GM21367 (cell line): Measurements from ENCODE around the gene MMD.
"Not testable (repeated sequence)": the region's sequence is repeated elsewhere in the genome, so short reads cannot be mapped to it uniquely, and the experiment has no call there.

ENCODE experiments used
- ATAC-seq: cut with Tn5 transposase; IDR thresholded peaks from one replicate; pipeline ENCODE4 v1.9.1; 2021; ENCODE audit not compliant: unreplicated experiment

MMD gene, protein sequence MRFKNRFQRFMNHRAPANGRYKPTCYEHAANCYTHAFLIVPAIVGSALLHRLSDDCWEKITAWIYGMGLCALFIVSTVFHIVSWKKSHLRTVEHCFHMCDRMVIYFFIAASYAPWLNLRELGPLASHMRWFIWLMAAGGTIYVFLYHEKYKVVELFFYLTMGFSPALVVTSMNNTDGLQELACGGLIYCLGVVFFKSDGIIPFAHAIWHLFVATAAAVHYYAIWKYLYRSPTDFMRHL

DNA sequence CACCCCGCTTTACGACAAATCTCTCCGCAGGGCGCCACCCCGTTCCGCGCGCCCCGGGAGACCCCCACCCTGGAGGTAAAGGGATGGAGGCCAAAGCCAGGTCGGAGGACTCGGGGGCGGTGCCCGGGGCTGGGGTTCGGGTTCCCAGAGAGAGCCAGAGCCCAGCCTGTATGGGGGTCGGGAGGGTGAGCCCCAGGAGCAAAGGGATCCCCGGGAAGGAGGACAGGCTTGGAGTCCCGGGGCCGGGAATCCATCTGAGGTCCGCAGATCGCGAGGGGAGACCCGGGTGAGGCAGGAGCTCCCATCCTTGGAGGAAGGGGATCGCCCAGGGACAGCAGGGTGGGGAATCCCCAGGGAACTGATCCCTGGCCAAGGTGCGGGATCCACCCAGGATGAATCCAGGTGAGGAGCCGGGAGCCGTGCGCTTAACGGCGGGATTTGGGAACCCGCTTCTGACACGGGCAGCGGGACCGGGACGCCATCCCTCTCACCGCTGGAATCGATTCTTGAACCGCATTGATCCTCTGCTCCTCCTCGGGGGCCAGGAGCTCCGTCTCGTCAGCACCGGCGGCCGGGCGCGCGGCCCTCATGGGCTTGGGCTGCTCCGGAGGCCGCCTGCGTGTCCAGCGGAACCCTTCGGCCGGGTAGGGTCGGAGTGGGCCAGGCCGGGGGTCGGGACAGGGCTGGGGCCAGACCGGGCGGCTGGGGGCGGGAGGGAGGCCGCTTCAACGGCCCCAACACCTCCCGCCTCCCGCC, at the start of gene MMD:
MMD (minus strand) TSS at position 657 of the 756 bp plus-strand sequence; CDS start at position 517, 140 bp downstream.
- ATAC-seq, result peak; percentile 1

DNA sequence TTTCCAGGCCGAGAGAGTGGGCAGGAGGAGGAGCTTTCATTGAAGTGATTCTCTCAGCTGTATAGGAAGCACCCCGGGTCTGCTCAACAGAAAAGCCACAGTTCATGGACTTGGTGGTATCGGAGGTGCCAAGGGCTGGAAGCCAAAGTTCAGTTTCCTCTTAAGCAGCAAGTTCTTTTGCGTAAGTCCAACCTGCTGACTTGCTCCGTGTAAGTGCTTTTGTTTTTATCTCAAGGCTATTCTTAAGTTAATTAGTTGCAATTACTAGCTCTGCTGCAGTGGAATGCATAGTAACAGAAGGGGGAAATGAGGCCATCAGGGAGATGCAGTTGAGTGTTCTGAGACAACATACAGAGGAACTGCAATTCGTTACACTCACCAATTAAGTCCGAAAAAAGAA, 45.0 kb upstream of the MMD start:
- ATAC-seq, result no peak

DNA sequence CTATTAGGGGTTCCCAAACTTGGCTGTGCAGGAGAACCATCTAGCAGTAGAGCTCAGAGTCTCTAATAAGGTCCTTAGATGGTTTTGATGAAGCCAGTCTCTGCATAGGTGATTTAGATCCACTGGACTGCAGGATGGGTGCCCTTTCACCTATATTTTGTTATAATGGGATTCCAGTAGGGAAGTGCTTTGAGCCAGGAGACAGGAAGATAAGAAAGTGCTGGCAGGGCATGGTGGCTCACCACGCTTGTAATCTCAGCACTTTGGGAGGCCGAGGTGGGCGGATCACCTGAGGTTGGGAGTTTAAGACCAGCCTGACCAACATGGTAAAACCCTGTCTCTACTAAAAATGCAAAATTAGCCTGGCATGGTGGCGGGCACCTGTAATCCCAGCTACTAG, 44.1 kb upstream of the MMD start:
- not testable (repeated sequence) for ATAC-seq

DNA sequence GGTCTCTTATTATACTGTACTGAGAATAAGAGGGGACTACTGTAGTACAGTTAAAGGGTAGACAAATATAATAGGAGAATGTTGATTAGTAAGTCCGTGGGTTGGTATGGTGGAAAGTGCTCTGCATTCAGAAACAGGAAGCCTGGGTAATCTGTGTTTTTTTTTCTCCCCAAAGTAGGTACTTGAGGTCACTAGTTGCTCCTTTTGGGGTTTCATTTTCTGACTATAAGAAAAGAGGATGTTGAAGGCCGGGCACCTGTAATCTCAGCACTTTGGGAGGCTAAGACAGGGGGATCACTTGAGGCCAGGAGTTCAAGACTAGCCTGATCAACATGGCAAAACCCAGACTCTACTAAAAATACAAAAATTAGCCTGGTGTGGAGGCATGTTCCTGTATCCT, 42.0 kb upstream of the MMD start:
- peak; percentile 76 for ATAC-seq

DNA sequence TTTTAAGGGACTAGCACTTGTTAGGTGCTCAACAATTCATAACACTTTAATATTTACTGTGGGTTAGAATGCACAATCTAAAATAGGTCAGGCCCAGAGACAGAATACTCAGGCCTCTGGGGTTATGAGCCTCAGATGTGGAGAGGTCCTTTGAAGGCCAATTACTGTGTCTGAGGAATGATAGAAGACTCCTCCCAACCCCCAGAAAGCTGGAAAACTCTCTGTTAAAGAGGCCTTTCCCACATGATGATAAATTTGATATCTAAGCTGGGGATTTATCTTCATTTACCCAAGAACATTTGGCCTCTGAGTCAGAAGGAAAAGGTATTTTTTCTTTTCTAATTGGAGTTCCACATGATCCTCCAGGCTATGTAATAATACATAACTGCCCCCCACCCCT, 41.1 kb upstream of the MMD start:
- no peak for ATAC-seq

DNA sequence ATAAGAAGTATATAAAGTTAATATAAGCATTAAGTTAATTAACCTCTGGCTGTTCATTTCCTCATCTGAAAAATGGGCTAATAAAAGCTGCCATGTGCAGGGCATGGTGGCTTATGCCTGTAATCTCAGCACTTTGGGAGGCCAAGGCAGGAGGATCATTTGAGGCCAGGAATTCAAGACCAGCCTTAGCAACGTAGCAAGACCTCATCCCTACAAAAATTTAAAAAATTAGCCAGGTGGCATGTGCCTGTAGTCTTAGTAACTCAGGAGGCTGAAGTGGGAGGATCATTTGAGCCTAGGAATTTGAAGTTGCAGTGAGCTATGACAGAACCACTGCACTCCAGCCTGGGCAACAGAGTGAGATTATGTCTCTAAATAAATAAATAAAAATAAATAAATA, 40.6 kb upstream of the MMD start:
- ATAC-seq, result no peak

DNA sequence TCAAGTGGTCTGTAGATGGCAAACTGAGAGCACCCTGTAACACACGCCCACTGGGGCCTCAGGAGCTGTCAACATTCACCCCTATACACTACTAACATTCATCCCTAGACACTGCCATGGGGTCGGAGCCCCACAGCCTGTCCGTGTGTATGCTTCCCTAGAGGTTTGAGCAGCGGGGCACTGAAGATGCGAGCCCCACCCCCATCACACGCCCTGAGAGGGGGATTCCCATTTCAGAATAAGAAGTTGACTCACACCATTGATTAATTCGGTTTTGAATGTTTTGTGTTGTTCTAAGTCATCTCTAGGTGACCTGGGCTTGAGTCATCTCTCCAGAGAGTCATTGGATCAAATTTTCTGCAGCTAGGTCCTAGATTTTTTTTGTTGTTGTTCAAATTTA, 37.3 kb upstream of the MMD start:
- ATAC-seq, result no peak

DNA sequence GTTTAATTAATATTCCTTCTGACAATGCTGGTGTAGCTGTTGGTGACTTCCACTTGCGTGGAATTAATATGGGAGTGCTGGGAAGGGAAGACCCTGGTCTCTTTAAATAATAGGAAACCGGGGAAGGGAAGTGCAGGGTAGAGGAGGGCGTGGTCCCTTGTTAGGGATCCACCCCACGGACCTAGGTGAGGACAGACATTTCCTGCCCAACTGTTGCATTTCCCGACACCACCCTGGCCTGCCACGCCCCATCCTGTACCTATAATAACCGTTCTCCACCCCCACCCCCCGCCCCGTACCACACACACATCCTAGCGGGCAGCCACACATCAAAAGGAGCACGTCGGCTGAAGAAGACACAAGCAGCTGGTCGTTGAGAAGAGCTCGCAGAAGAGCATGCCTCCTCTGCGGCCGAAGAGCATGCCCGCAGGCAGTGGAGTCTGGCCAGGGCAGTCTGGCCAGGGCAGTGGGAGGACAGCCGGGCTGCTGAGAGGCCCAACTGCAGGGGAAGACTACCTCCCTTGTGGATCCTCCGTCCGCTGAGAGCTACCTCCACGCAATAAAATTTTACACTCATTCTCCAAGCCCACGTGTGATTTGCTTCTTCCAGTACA, 36.8 kb upstream of the MMD start:
- ATAC-seq, result no peak

DNA sequence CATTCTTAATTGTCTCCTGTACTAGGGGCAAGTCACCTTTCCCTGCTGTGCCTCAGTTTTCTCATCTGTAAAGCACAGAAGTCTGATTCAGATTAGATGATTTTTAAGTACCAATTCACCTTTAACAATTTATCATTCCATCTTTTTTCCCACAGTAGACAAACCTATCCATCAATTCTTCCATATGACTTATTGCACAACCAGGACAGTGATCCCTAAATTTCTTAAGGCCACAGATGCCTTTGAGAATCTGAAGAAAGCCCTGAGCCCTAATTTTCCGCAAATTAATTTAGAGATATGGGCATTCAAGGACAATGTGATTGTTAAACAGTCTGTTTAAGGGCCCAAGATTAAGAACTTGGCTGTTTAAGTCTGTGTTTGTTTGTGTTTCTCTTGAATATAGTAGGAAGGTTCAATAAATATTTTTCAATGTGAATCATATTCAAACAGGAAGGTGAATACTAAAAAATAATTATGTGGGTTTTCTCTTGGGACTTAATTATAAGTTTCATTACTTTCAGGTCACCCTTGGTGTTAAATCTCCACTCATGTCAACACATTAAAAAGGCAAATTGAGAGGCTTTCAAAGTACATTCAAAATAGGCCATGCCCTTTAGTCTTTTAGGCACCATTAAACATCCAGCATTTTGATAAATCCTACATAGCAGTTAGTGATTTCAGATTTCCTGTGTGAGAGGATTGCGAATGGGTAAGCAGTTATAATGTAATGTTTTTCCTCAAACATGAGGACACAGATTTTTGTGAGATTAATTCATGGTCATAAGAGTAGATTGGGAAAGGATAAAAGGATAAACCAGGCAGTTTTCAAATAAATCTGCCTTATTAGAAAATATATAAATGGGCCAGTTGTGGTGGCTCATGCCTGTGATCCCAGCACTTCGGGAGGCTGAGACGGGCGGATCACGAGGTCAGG, 34.9 kb upstream of the MMD start:
- ATAC-seq, result no peak

DNA sequence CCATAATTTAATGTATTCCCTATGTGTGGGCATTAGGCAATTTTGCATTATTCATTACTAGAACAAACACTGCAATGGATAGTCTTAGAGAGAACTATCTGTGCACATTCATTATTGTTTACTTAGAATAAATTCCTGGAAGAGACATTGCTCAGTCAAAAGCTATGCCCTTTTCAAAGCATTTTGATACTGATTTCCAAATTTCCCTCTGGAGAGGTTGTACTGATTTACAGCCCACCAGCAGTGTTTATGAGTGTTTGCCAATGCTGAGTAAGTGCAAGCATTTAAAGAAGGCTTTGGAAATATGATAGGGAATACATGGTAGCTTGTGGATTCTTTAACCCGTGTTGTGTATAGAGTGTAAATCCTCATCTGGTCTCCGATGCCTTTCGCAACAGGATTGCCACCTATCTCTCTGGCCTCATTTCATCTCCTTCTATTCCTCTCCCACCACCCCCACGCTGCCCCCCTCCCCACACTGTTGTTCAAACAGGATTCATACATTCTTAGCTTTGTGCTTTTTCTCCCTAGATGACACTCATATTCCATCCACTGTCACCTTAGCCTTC, 33.4 kb upstream of the MMD start:
- no peak for ATAC-seq

DNA sequence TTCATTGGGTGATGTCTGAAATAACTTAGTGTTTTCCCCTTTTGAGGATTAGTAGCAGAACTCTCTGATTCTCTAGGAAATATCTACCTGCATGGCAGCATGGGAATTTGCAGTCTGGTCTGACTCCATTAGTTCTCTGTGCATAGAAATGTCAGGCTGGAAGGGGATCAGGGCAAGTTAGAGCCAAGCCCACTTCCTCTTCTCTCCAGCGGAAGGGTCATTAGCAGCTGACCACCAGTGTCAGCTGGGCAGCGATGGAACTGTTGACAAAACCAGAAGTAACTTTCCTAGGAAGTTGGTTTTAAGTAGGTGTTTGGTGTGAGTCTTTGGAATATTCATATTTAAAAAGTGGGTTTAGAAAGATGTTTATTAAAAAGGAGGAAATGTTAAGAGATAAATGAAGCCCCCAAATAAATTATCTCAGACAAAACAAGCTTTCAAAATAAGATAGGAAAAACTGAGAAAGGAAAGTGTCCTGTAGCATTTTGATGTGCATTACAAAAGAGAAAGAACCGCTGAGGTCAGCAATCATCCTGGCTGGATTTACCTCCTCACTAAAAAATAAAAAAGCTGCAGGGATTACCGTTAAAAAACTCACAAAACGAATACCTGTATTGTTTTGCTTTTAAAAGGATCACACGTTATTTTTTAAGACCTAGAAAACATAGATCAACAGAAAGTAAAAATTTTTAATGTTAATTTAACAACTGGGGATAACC, 32.4 kb upstream of the MMD start:
- ATAC-seq, result no peak

DNA sequence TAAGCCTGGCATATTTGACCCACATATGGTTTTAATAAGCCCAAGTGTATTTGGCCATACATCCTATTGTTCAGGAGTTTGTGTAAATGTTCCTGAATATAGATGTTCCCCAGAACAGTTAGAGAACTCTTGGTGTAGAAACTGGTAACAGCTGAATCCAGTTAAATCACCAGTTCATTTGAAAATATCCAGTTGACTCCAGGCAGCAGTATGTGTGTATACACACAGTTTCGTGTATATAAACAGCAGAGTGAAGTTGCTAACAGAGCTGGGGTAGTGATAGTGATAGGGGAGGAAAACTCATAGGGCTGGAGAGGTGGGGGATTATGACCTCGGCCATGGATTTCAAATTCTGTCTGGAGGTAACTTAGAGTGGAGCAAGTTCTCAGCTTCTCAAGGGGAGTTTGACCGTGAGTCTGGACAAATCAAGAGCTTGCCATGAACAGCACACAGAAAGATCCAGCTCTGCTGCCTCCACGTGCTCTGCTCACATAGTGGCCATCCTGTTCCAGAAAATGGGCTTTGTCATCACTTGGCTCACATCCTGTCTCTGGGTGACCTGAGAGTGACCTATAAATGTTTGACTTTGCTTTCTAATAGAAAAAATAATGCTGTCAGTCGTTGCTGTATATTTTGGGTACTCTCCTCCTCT, 30.6 kb upstream of the MMD start:
- ATAC-seq, result no peak

DNA sequence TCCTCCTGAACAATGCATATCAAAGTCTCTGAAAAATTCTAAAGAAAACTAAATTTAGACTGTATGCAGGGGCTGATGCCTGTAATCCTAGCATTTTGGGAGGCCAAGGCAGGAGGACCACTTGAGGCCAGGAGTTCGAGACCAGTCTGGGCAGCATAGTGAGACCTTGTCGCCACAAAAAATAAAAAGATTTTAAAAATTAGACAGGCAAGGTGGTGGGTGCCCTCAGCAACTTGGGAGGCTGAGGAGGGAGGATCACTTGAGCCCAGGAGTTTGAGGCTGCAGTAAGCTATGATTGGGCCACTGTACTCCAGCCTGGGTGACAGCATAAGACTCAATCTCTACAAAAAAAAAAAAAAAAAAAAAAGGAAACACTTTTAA, 30.1 kb upstream of the MMD start:
- no peak for ATAC-seq

DNA sequence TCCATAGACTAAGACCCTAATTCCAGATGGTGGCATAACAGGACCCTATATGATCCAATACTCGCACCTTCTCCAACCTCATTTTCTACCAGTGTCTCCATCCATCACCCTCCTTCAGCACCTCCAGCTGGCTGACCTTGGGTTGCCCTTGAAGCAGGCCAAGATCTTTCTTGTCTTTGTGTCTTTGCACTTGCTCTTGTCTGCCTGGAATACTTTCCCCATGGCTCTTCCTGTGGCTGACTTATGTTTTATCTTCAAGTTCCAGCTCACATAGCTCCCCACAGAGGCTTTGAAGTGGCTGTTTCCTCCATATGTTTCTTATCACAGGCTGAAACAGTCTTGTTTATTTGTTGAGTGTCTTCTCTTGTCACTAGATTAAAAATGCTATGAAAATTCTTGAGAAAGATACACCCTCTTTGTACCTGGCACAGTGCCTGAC, 29.6 kb upstream of the MMD start:
- ATAC-seq, result no peak

DNA sequence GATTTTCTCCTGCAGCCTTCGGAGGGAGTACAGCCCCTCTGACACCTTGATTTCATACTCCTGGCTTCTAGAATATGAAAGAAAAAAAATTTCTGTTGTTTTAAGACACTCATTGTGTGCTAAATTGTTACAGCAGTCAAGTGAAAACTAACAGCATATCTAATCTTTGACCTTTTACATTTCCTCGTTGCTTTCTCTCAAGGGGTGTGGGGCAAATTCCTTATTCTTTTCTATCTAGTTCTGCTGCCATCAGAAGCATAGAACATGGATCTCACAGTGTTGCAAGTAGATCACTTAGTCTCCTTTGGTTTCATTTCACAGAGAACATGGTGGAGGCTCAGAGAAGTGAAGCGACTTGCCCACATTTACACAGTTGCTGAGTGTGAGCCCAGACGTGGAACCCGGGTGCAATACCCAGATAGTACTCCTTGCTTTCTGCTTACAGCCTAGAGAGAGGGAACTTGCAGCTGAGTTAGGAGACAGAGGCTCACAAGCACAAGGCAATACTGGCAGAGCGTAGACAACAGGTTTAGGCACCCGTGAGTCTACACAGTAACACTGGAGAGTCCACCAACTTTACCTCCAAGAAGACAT, 28.7 kb upstream of the MMD start:
- ATAC-seq, result no peak

DNA sequence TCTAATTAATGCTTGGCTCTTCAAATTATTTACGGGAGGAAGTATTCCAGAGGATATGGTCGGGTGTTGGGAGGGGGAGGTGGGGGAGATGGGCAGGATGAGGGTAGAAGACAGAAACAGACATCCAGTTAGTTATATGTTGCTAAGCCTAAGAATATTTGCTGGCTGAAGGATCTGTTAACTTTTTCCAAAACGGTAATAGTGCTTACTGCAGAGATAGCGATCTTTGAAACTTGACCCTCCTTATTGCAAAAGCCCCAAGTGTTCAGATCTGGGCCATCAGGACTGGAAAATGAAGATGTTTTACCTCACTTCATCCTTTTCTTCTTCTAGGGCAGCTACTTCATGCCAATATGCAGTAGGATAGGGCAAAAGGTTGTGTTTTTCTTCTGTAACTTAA, 27.0 kb upstream of the MMD start:
- no peak for ATAC-seq

DNA sequence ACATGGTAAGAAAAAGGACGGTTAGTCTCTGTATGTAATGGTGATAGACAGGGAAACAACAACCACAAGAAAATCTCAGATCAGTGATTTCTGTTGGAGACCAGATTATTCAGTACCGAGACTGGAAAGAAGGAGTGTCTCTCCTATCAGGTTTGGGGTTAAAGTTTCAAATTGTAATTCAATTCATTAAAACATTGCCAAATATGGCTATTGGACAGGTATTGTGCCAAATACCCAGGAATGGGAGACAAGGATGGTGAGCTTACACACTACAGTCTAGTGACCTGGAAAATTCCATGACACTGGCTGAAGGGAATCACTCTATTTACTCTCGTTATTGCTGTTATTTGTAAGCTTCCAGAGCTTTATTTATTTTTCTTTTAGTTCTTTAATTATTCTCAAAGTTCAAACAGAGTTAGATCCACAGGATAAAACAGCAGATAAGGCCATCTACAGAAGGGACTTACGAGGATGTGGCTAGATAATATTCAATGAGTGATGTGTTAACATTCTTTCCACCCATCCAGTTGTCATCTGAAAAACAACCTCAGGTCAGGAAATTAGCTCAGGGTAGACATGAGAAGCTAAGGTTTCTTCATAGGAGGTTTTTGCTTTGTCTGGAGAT, 25.1 kb upstream of the MMD start:
- ATAC-seq, result no peak

DNA sequence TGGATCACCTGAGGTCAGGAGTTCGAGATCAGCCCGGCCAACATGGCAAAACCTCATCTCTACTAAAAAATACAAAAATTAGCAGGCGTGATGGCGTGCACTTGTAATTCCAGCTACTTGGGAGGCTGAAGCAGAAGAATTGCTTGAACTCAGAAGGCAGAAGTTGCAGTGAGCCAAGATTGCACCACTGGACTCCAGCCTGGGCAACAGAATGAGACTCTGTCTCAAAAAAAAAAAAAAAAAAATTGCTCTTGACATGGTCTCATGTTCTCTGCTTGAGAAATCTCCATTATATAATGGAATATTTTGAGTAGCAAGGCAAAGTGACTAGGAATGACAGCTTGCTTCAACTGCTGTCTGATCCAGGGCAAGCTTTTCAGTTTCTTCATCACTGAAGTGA, 24.4 kb upstream of the MMD start:
- ATAC-seq, result not testable (repeated sequence)
